Medulla oblongata (tissue), 1 donor: Measurements from ENCODE around the gene ENC1.
A peak's percentile ranks its signal among the peaks of the same experiment; 100 is the strongest.

Source experiments
- DNase-seq: peaks from one replicate; pipeline ENCODE4 v3.0.0-alpha.2; 2015; ENCODE audit errors: extremely low spot score

The ENC1 gene

GRCh38 chr5:74608736-74609601 is 31.6 kb downstream of the ENC1 start:
- no peak for DNase-seq

GRCh38 chr5:74605759-74606158 is 34.8 kb downstream of the ENC1 start:
- no peak for DNase-seq

- DNase-seq = no peak
Observed at GRCh38 chr5:74603376-74603775, 37.2 kb downstream of the ENC1 start.

GRCh38 chr5:74599148-74599547 is 41.4 kb downstream of the ENC1 start:
- DNase-seq = no peak

- DNase-seq = no peak
Observed at GRCh38 chr5:74598731-74599130, 41.8 kb downstream of the ENC1 start.

GRCh38 chr5:74596927-74597326 is 43.6 kb downstream of the ENC1 start:
- DNase-seq = no peak

- DNase-seq = no peak
Observed at GRCh38 chr5:74595143-74595925, 45.2 kb downstream of the ENC1 start.

GRCh38 chr5:74594137-74595040 is 46.1 kb downstream of the ENC1 start:
- DNase-seq = peak; percentile 16

- DNase-seq = no peak
Observed at GRCh38 chr5:74589204-74590056, 51.1 kb downstream of the ENC1 start.

- DNase-seq = no peak
Observed at GRCh38 chr5:74588415-74588814, 52.1 kb downstream of the ENC1 start.

- no peak for DNase-seq
Observed at GRCh38 chr5:74587890-74588289, 52.6 kb downstream of the ENC1 start.

- DNase-seq = no peak
Observed at GRCh38 chr5:74587300-74587699, 53.2 kb downstream of the ENC1 start.

- no peak for DNase-seq
Observed at GRCh38 chr5:74586856-74587255, 53.7 kb downstream of the ENC1 start.

GRCh38 chr5:74582853-74583252 is 57.7 kb downstream of the ENC1 start:
- no peak for DNase-seq

- DNase-seq = no peak
Observed at GRCh38 chr5:74581988-74582365, 58.6 kb downstream of the ENC1 start.

GRCh38 chr5:74580729-74581109 is 59.8 kb downstream of the ENC1 start:
- no peak for DNase-seq

GRCh38 chr5:74579215-74579614 is 61.3 kb downstream of the ENC1 start:
- no peak for DNase-seq

GRCh38 chr5:74578356-74579044 is 62.0 kb downstream of the ENC1 start:
- no peak for DNase-seq
